Gastrocnemius medialis (tissue), 4 donors: ENCODE results near the gene SNAP47. TPM values are rescaled to one million over a fixed set of nuclear protein-coding genes. Genes with fewer than 3 reads are reported as not detected.

Experiments used
- ATAC-seq, 2 donors: fragments of 150-250 bp; one replicate each; pipeline ENCODE4 v1.9.1; 2016
- DNase-seq, 2 donors: peaks; one replicate each; pipeline ENCODE4 v3.0.0-alpha.2; 2019
- H3K27ac ChIP-seq, 4 donors: fragments of 200-600 bp; sonication (generic); 1 replicate in 1 of 4; 2 replicates in 3 of 4; pipeline ENCODE4 v1.5.1; 2016 to 2018; ENCODE audit warnings: mild to moderate bottlenecking in 2 of 4, moderate library complexity in 1 of 4
- H3K27me3 ChIP-seq, 3 donors: fragments of 200-600 bp; sonication (generic) in 2 of 3; 1 replicate in 1 of 3; 2 replicates in 2 of 3; pipeline versions ENCODE4 v1.5.1 to v1.6.0; 2016 to 2019; ENCODE audit warnings: mild to moderate bottlenecking in 1 of 3, moderate library complexity in 1 of 3
- H3K36me3 ChIP-seq, 2 donors: fragments of 200-600 bp; sonication (generic) in 1 of 2; one replicate each; pipeline ENCODE4 v1.5.1; 2017 to 2018
- H3K4me1 ChIP-seq, 2 donors: fragments of 200-600 bp; sonication (generic) in 1 of 2; one replicate each; pipeline ENCODE4 v1.5.1; 2016 to 2017; ENCODE audit warnings: mild to moderate bottlenecking in 2 of 2
- H3K4me3 ChIP-seq, 4 donors: fragments of 200-600 bp; sonication (generic) in 3 of 4; 1 replicate in 1 of 4; 2 replicates in 3 of 4; pipeline ENCODE4 v1.5.1; 2016 to 2019; ENCODE audit warnings: mild to moderate bottlenecking in 2 of 4
- H3K9me3 ChIP-seq, 3 donors: fragments of 200-600 bp; sonication (generic) in 2 of 3; 1 replicate in 1 of 3; 2 replicates in 2 of 3; pipeline ENCODE4 v1.5.1; 2016 to 2019
- POLR2A ChIP-seq, 2 donors: fragments of 450-650 bp; IDR thresholded peaks; one replicate each; pipeline ENCODE4 v1.6.1; 2017; ENCODE audit warnings: antibody characterized with exemption in 2 of 2, mild to moderate bottlenecking in 2 of 2, moderate library complexity in 2 of 2
- in situ Hi-C, 4 donors: fragments of 200-750 bp; cut with MboI; loops; one replicate each; pipeline versions ENCODE4 v1.15.0 to v1.8.0; 2017; ENCODE audit warnings: low sequenced_read_pairs in 4 of 4
- intact Hi-C: fragments of 100-400 bp; cut with DNase I; formaldehyde crosslinking; loops from one replicate; pipeline ENCODE4 v1.15.1; 2023; ENCODE audit warnings: low total_unique reads
- total RNA-seq, 4 donors: library from RNA; depleted of rRNA; stranded (reverse); fragments of >200 nt; gene quantifications; one replicate each; pipeline versions ENCODE4 v1.1.0 to v1.2.3, GENCODE V29; 2016
- TF ChIP-seq, protein P1 (sequence below), 5 experiments: fragments of 450-650 bp in 3 of 5; fragments of 200-600 bp in 2 of 5; sonication (generic) in 2 of 5; IDR thresholded peaks in 4 of 5; conservative IDR thresholded peaks in 1 of 5; 1 replicate in 4 of 5; 2 replicates in 1 of 5; pipeline ENCODE4 v1.5.1; 2016 to 2019; ENCODE audit warnings: antibody characterized with exemption in 5 of 5, mild to moderate bottlenecking in 3 of 5, moderate library complexity in 3 of 5

The SNAP47 gene
- total RNA-seq, 4 donors from 2014 or later, result 30.2 to 42.7 (median 37.9) TPM

DNA sequence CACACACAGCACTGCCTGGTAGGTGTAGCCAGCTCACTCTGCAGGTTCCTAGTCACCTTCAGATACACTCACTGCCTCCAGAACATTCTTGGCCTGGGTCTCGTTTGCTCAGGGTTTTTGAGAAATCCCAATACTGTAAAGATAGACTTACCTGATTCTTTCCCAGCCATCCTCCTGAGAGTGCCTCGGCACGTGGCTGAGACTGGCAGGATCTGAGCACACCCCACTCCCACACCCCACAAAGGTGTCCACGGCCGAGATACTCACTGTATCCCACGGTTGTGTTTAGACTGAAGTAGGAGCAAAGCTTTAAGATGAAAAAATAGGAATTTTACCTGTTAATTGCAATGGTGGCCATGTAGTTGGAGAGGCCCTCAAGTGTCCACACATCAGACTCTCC is 33.4 kb downstream of the SNAP47 start:
- Histone ChIP-seq H3K4me1 (no peaks in the 10 kb centered on the region), H3K27me3 (no peaks in the 10 kb centered on the region), H3K9me3 (no peaks in the 10 kb centered on the region), H3K36me3 (peaks cover 0 to 21% of the 10 kb centered on the region in 2 donors), H3K27ac (no peak overlapping the region), H3K4me3 (no peak overlapping the region)
- DNase-seq (no peak), ATAC-seq (no peak)
- TF ChIP-seq POLR2A (IDR thresholded peaks at IDR 0.05), result no peak
- TF ChIP-seq, protein P1, sequence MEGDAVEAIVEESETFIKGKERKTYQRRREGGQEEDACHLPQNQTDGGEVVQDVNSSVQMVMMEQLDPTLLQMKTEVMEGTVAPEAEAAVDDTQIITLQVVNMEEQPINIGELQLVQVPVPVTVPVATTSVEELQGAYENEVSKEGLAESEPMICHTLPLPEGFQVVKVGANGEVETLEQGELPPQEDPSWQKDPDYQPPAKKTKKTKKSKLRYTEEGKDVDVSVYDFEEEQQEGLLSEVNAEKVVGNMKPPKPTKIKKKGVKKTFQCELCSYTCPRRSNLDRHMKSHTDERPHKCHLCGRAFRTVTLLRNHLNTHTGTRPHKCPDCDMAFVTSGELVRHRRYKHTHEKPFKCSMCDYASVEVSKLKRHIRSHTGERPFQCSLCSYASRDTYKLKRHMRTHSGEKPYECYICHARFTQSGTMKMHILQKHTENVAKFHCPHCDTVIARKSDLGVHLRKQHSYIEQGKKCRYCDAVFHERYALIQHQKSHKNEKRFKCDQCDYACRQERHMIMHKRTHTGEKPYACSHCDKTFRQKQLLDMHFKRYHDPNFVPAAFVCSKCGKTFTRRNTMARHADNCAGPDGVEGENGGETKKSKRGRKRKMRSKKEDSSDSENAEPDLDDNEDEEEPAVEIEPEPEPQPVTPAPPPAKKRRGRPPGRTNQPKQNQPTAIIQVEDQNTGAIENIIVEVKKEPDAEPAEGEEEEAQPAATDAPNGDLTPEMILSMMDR (IDR thresholded peaks at IDR 0.05 in 4 of 5, conservative IDR thresholded peaks at IDR 0.05 in 1 of 5), result no peak
- in situ Hi-C loops, result loop anchor here in 3 of 4 donors (10.0 to 25.0 kb wide), 4 partner anchors 166 to 319 kb away; partner anchors contain the start of gene ARF1 (in 1 of the 3)
- intact Hi-C loops, result no loop called here

DNA sequence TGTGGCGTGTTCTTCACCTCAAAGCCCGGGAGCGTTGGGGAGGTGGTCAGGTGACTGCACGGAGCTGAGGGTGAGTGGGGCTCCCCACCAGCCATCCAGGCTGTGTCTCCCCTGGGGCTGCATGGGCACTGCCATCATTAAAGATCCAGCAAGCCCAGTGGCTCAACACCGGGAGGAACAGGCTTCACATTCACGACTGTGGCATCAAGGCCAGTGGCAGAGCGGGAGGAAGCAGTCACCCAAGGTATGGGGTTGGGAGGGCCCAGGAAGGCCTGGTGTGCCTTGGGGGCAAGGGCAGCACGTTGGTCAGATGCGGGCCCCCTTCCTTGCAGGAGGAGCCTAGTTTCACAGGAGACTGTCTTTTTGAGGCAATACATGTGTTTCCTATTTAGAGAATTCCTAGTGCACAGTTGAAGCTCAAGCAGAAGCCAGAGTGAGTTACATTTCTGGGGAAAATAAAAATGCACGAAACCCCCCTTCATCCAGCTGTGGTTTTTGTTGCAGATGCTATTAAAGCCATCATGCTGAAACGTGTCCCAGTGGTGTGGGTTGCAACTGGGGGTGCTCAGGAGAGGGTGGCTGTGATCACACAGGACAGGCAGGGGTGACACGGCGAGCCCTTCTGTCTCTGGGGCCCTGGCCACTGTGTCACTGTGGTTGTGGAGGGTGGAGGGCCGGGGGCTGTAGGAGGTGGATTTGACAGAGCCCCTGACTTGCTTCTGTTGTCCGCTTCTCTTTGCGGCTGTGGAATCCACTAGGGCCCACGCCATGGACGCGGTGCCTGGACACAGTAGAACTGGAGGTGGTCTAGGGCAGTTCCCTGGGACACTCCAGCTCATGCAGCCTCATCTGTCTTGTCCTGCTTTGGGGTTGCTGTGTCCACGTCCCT is 34.1 kb downstream of the SNAP47 start:
- Histone ChIP-seq H3K4me1 (no peaks in the 10 kb centered on the region), H3K4me3 (no peak overlapping the region), H3K9me3 (no peaks in the 10 kb centered on the region), H3K27ac (no peak overlapping the region), H3K36me3 (peaks cover 0 to 21% of the 10 kb centered on the region in 2 donors), H3K27me3 (no peaks in the 10 kb centered on the region)
- DNase-seq, result no peak
- no peak for TF ChIP-seq POLR2A (IDR thresholded peaks at IDR 0.05)
- TF ChIP-seq, protein P1 (IDR thresholded peaks at IDR 0.05 in 4 of 5, conservative IDR thresholded peaks at IDR 0.05 in 1 of 5), result no peak
- in situ Hi-C loops, result loop anchor here in 3 of 4 donors (10.0 to 25.0 kb wide), 4 partner anchors 166 to 318 kb away; partner anchors contain the start of gene ARF1 (in 1 of the 3)
- no peak for ATAC-seq
- intact Hi-C loops, result no loop called here

DNA sequence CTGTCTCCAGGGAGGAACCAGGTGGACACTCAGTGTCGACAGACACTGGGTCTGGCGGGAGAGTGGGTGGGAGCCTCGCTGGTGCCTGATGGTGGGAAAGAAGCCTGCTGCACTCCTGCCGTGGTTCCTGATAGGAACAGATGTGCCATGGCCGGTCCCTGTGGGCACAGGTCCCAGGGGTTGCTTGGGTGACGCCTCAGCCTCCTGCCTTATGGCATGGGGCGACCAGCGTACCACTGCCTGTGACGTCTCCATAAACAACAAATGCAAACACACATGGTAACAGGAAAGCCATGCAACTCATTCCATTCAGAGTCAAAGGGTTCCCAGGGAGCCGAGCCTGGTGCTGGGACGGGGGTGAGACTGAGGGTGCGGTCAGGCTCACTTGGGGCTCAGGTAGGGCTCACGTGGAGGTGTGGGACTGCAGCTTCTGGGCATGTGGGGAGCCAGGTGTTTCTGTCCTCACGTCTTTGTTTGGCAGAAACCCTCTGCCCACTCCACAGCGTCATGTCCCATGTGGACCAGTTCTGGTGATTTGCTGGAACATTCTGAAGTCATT is 34.8 kb downstream of the SNAP47 start:
- Histone ChIP-seq H3K27ac (no peak overlapping the region), H3K9me3 (no peaks in the 10 kb centered on the region), H3K36me3 (peaks cover 0 to 21% of the 10 kb centered on the region in 2 donors), H3K4me3 (no peak overlapping the region), H3K4me1 (no peaks in the 10 kb centered on the region), H3K27me3 (no peaks in the 10 kb centered on the region)
- ATAC-seq (no peak), DNase-seq (no peak)
- in situ Hi-C loops (loop anchor here in 3 of 4 donors (10.0 to 25.0 kb wide), 4 partner anchors 165 to 317 kb away; partner anchors contain the start of gene ARF1 (in 1 of the 3)), intact Hi-C loops (no loop called here)
- TF ChIP-seq, protein P1 (IDR thresholded peaks at IDR 0.05 in 4 of 5, conservative IDR thresholded peaks at IDR 0.05 in 1 of 5), result no peak
- TF ChIP-seq POLR2A (IDR thresholded peaks at IDR 0.05), result no peak

DNA sequence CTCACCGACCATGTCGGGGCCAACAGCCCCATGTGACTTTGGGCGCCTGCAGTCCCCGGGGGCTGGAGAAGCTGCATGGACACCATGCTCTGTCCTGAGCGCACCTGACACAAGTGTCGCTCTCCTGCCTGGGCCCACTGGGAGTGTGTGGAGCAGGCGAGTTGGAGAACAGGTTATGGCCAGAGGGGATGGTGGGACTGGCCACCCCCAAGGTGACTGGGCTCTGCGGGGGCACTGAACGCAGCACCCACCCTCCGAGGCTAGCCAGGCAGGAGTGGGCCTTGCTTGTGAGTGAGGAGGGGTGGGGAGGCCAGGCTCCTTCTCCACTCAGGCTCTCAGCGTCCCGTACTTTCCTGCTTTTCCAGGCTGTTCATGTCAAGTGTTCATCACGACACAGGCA is 35.6 kb downstream of the SNAP47 start:
- DNase-seq, result no peak
- H3K4me1 ChIP-seq, result no peaks in the 10 kb centered on the region
- peaks cover 0 to 22% of the 10 kb centered on the region in 2 donors for H3K36me3 ChIP-seq
- intact Hi-C loops, result no loop called here
- H3K4me3 ChIP-seq, result no peak overlapping the region
- H3K27ac ChIP-seq, result no peak overlapping the region
- no peak for ATAC-seq
- no peak for TF ChIP-seq POLR2A (IDR thresholded peaks at IDR 0.05)
- TF ChIP-seq, protein P1 (IDR thresholded peaks at IDR 0.05 in 4 of 5, conservative IDR thresholded peaks at IDR 0.05 in 1 of 5), result no peak
- in situ Hi-C loops, result loop anchor here in 2 of 4 donors (10.0 to 25.0 kb wide), 3 partner anchors 184 to 316 kb away; partner anchors contain the start of gene ARF1 (in 1 of the 2)
- no peaks in the 10 kb centered on the region for H3K27me3 ChIP-seq
- H3K9me3 ChIP-seq, result no peaks in the 10 kb centered on the region
